AG04449 (cell line): ENCODE measurements around the gene TMEM214.

Source experiments
- CTCF ChIA-PET: fragments of 350-600 bp; formaldehyde crosslinking; extraction: SDS; loops from one replicate; lab custom pipeline; 2021; ENCODE audit warnings: antibody characterized with exemption; lab: Yijun Ruan, JAX
- POLR2A ChIA-PET: fragments of 400-600, 350-600 bp; formaldehyde crosslinking; extraction: SDS; loops from one replicate; lab custom pipeline; 2020; ENCODE audit warnings: antibody characterized with exemption, inconsistent platforms; lab: Yijun Ruan, JAX
- DNase-seq: peaks from one replicate; pipeline ENCODE4 v3.0.0-alpha.2; 2010; ENCODE audit warnings: low read depth, low spot score
- H3K4me3 ChIP-seq: 2 replicates; pipeline ENCODE4 v1.5.1; 2011; ENCODE audit warnings: low read depth, mild to moderate bottlenecking, control low read depth, low read length
- TF ChIP-seq, protein P1 (sequence below): IDR thresholded peaks from one replicate; pipeline ENCODE4 v1.5.1; 2011; ENCODE audit warnings: mild to moderate bottlenecking, moderate library complexity, low read length, control low read depth, inconsistent platforms; ENCODE audit not compliant: insufficient read depth; ENCODE audit errors: missing control alignments

The TMEM214 gene

DNA sequence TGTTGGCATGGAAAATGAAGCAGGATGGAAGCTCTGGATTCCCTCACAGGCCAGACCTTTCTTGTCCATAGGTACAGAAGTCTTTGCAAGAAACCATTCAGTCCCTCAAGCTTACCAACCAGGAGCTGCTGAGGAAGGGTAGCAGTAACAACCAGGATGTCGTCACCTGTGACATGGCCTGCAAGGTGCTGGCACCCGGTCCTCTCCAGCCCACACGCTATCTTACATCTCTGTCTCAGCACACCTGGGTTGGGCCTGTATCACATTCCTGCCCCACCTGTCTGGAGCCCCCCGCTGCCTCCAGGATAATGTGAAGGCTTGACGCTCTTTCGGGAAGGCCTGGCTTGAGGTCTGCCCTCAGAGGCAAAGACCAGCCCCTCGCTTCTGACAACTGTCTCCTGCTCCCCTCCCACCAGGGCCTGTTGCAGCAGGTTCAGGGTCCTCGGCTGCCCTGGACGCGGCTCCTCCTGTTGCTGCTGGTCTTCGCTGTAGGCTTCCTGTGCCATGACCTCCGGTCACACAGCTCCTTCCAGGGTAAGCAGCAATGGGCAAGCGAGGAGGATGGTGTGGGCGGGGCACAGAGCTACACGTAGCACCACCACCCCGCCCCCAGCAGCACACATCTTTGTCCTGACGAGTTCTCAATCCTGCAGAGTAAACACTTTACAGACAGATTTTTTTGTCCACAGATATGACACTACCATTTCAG is 6.0 kb downstream of the TMEM214 start:
- H3K4me3 ChIP-seq, result no peak overlapping the region
- TF ChIP-seq, protein P1, sequence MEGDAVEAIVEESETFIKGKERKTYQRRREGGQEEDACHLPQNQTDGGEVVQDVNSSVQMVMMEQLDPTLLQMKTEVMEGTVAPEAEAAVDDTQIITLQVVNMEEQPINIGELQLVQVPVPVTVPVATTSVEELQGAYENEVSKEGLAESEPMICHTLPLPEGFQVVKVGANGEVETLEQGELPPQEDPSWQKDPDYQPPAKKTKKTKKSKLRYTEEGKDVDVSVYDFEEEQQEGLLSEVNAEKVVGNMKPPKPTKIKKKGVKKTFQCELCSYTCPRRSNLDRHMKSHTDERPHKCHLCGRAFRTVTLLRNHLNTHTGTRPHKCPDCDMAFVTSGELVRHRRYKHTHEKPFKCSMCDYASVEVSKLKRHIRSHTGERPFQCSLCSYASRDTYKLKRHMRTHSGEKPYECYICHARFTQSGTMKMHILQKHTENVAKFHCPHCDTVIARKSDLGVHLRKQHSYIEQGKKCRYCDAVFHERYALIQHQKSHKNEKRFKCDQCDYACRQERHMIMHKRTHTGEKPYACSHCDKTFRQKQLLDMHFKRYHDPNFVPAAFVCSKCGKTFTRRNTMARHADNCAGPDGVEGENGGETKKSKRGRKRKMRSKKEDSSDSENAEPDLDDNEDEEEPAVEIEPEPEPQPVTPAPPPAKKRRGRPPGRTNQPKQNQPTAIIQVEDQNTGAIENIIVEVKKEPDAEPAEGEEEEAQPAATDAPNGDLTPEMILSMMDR, result no peak
- no peak for DNase-seq
- CTCF ChIA-PET, result interaction anchor here (1.0 to 1.5 kb wide), 4 partner anchors 20 to 76 kb away, joined by 3 to 5 read pairs (median 4); no protein-coding TSS in a partner anchor
- POLR2A ChIA-PET, result interaction anchor here (3.4 kb wide), 1 partner anchor 12 kb away, joined by 13 read pairs; the partner anchor contains the start of gene AGBL5

DNA sequence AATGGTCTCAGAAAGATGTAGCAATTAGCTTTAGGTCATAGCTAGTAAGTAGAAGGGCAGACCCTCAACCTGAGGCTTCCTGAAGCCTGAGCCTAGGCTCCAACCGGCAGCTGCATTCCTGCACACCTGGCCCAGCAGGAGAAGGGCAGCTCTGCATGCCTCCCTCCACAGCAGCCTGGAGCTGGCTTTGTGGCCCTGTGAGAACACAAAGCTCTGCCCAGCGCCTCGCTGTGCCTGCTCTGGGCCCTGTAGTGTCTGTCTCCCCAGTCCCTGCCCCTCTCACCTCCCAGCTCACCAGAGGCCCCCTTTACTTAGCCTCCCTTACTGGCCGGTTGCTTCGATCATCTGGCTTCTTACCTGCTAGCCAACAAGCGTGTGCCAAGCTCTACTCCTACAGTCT is 6.7 kb downstream of the TMEM214 start:
- POLR2A ChIA-PET, result interaction anchor here (3.4 kb wide), 1 partner anchor 11 kb away, joined by 13 read pairs; the partner anchor contains the start of gene AGBL5
- CTCF ChIA-PET, result interaction anchor here (1.0 to 1.8 kb wide), 5 partner anchors 10 to 77 kb away, joined by 3 to 6 read pairs (median 3); no protein-coding TSS in a partner anchor
- TF ChIP-seq, protein P1, result no peak
- no peak for DNase-seq
- H3K4me3 ChIP-seq, result no peak overlapping the region

DNA sequence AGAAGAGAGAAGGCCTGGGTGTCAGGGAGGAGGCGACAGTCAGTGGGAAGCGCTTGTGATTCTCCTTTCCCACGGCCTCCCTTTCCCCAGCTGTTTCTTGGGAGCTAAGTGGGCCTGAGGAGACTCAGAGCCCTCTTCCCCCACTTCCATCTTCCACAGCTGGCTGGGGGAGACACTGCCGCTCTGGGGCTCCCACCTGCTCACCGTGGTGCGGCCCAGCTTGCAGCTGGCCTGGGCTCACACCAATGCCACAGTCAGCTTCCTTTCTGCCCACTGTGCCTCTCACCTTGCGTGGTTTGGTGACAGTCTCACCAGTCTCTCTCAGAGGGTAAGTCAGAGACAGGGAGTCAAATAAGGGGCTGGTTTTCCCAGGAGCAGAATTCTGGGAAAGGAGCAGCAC is 7.1 kb downstream of the TMEM214 start:
- ChIA-PET POLR2A (interaction anchor here (0.7 to 3.4 kb wide), 2 partner anchors 11 to 39 kb away, joined by 3 to 13 read pairs; partner anchors contain the start of gene AGBL5), CTCF (interaction anchor here (1.0 to 1.8 kb wide), 4 partner anchors 10 to 77 kb away, joined by 3 to 6 read pairs (median 4); no protein-coding TSS in a partner anchor)
- no peak overlapping the region for H3K4me3 ChIP-seq
- DNase-seq, result no peak
- TF ChIP-seq, protein P1, result no peak

DNA sequence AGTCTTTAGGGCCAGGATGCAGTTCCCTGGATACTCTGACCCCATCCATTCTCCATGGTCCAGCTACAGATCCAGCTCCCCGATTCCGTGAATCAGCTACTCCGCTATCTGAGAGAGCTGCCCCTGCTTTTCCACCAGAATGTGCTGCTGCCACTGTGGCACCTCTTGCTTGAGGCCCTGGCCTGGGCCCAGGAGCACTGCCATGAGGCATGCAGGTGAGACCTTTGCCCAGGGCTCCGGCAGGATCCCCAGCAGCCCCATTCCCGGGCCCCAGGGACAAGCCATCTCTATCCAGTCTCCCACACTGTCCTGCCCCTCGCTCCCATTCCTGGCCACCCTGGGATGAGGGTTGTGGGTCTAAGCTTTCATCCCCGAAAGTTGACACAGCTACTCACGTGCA is 7.5 kb downstream of the TMEM214 start:
- H3K4me3 ChIP-seq, result no peak overlapping the region
- TF ChIP-seq, protein P1, result no peak
- ChIA-PET CTCF (interaction anchor here (1.0 to 1.8 kb wide), 3 partner anchors 9 to 24 kb away, joined by 3 to 6 read pairs (median 3); no protein-coding TSS in a partner anchor), POLR2A (interaction anchor here (0.7 to 3.4 kb wide), 2 partner anchors 10 to 39 kb away, joined by 3 to 13 read pairs; partner anchors contain the start of gene AGBL5)
- no peak for DNase-seq

DNA sequence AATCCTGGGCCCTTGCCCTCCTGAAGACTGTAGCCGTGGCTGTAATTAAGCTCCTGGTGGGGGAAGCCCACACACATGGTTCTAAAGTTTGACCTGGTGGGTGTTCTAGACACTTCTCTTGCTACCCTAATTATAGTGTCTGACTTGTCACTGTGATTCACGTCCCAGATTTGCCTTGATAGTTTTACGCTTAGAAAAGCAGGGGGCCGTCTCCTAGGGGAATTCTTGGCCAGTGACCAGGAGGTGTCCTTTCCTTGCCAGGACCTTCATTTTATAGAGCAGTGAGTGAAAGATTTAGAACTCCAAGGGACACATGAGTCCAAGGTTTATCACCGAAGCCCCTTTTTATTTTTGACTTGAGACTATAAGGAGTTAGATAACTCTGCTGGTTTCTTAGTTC is 9.0 kb downstream of the TMEM214 start:
- TF ChIP-seq, protein P1, result no peak
- H3K4me3 ChIP-seq, result no peak overlapping the region
- POLR2A ChIA-PET, result interaction anchor here (3.4 kb wide), 1 partner anchor 9 kb away, joined by 13 read pairs; the partner anchor contains the start of gene AGBL5
- DNase-seq, result no peak
- CTCF ChIA-PET, result interaction anchor here (1.4 kb wide), 1 partner anchor 9 kb away, joined by 5 read pairs; the partner anchor contains the start of gene TMEM214
